OCI-LY1 (cell line): ENCODE results near the gene CCDC14.

Experiments used
- H2AFZ ChIP-seq: fragments of 200-600 bp; sonication (generic), shearing (Covaris generic); 2 replicates; pipeline ENCODE4 v1.6.0; 2014; ENCODE audit warnings: antibody characterized with exemption, mild to moderate bottlenecking, low read length
- H3F3A ChIP-seq: fragments of 200-600 bp; sonication (generic), shearing (Covaris generic); 2 replicates; pipeline ENCODE4 v1.6.0; 2014; ENCODE audit warnings: mild to moderate bottlenecking, antibody characterized with exemption, low read length, moderate library complexity; ENCODE audit not compliant: insufficient read depth
- H3K27ac ChIP-seq: fragments of 200-600 bp; sonication (generic); 2 replicates; pipeline ENCODE4 v1.5.1; 2014; ENCODE audit warnings: low read length, mixed run types, mild to moderate bottlenecking, low read depth; ENCODE audit not compliant: poor library complexity, severe bottlenecking
- H3K27me3 ChIP-seq: fragments of 200-600 bp; sonication (generic); 2 replicates; pipeline ENCODE4 v1.6.0; 2014; ENCODE audit warnings: antibody characterized with exemption, mild to moderate bottlenecking, low read length, moderate library complexity; ENCODE audit not compliant: insufficient read depth
- H3K36me3 ChIP-seq: fragments of 200-600 bp; sonication (generic); 2 replicates; pipeline ENCODE4 v1.6.1; 2014; ENCODE audit warnings: mild to moderate bottlenecking, antibody characterized with exemption, low read length, moderate library complexity, mixed read lengths; ENCODE audit not compliant: insufficient read depth
- H3K4me1 ChIP-seq: fragments of 200-600 bp; sonication (generic); 2 replicates; pipeline ENCODE4 v1.5.1; 2014; ENCODE audit warnings: mild to moderate bottlenecking, low read length, moderate library complexity; ENCODE audit not compliant: insufficient read depth, severe bottlenecking
- H3K4me2 ChIP-seq: fragments of 200-600 bp; sonication (generic), shearing (Covaris generic); 2 replicates; pipeline ENCODE4 v1.6.1; 2014; ENCODE audit warnings: low read length
- H3K4me3 ChIP-seq: fragments of 200-600 bp; sonication (generic); 2 replicates; pipeline ENCODE4 v1.5.1; 2014; ENCODE audit warnings: low read length, low read depth, mild to moderate bottlenecking, mixed read lengths; ENCODE audit not compliant: poor library complexity, severe bottlenecking
- H3K79me2 ChIP-seq: fragments of 200-600 bp; shearing (Covaris generic); 2 replicates; pipeline ENCODE4 v1.6.1; 2016; ENCODE audit warnings: mixed run types, low read length, mixed read lengths; ENCODE audit not compliant: insufficient read depth
- H3K9ac ChIP-seq: fragments of 200-600 bp; sonication (generic), shearing (Covaris generic); 2 replicates; pipeline ENCODE4 v1.6.1; 2014; ENCODE audit warnings: mild to moderate bottlenecking, low read length, mixed read lengths
- H3K9me2 ChIP-seq: fragments of 200-600 bp; sonication (generic), shearing (Covaris generic); 2 replicates; pipeline ENCODE4 v1.6.1; 2014; ENCODE audit warnings: low read depth, mild to moderate bottlenecking, low read length, mixed read lengths
- H3K9me3 ChIP-seq: fragments of 200-600 bp; shearing (Covaris generic); 2 replicates; pipeline ENCODE4 v1.6.1; 2014; ENCODE audit warnings: low read length, mixed read lengths
- H4K20me1 ChIP-seq: fragments of 200-600 bp; sonication (generic), shearing (Covaris generic); 2 replicates; pipeline ENCODE4 v1.6.0; 2016; ENCODE audit warnings: mild to moderate bottlenecking, low read length; ENCODE audit not compliant: insufficient read depth
- EZH2 ChIP-seq: fragments of 200-600 bp; sonication (generic), shearing (Covaris generic); IDR thresholded peaks from 2 replicates; pipeline ENCODE4 v1.8.0; 2017; ENCODE audit warnings: borderline replicate concordance, mixed run types, mild to moderate bottlenecking, antibody characterized with exemption, low read length, moderate library complexity, mixed read lengths
- TF ChIP-seq, protein P1 (sequence below): fragments of 200-600 bp; sonication (generic), shearing (Covaris generic); IDR thresholded peaks from 2 replicates; pipeline ENCODE4 v1.5.1; 2017; ENCODE audit warnings: mild to moderate bottlenecking, antibody characterized with exemption, low read length, moderate library complexity, mixed read lengths

The CCDC14 gene

DNA sequence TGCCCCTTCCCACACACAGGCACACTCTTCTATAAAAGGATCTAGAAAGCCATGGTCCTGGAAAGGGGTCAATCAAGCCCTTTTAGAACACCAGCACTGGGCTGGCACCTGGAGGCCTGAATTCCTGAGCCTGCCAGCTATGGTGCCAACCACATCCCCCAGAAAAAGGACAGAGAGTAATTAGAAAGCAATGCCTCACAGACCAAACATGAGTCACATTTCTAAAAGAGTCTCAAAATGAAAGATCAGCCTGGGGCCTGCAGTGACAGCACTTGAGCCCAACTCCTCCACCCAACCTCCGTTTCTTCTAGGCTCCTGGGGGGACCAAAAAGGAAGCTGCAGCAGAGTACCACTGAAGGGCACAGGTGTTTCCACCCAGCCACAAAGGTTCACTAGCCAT lies 91.0 kb downstream of the CCDC14 start:
- no peaks in the 10 kb centered on the region for H3K9me2 ChIP-seq
- no peaks in the 10 kb centered on the region for H3K27me3 ChIP-seq
- no peaks in the 10 kb centered on the region for H3K36me3 ChIP-seq
- no peaks in the 10 kb centered on the region for H3K9me3 ChIP-seq
- no peak overlapping the region for H3K27ac ChIP-seq
- H4K20me1 ChIP-seq: no peaks in the 10 kb centered on the region
- H3K9ac ChIP-seq: no peak overlapping the region
- H3K4me3 ChIP-seq: no peak overlapping the region
- no peak overlapping the region for H2AFZ ChIP-seq
- H3K79me2 ChIP-seq: no peaks in the 10 kb centered on the region
- H3K4me1 ChIP-seq: no peaks in the 10 kb centered on the region
- H3K4me2 ChIP-seq: no peak overlapping the region
- no peak for TF ChIP-seq EZH2
- TF ChIP-seq, protein P1, sequence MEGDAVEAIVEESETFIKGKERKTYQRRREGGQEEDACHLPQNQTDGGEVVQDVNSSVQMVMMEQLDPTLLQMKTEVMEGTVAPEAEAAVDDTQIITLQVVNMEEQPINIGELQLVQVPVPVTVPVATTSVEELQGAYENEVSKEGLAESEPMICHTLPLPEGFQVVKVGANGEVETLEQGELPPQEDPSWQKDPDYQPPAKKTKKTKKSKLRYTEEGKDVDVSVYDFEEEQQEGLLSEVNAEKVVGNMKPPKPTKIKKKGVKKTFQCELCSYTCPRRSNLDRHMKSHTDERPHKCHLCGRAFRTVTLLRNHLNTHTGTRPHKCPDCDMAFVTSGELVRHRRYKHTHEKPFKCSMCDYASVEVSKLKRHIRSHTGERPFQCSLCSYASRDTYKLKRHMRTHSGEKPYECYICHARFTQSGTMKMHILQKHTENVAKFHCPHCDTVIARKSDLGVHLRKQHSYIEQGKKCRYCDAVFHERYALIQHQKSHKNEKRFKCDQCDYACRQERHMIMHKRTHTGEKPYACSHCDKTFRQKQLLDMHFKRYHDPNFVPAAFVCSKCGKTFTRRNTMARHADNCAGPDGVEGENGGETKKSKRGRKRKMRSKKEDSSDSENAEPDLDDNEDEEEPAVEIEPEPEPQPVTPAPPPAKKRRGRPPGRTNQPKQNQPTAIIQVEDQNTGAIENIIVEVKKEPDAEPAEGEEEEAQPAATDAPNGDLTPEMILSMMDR: no peak
- H3F3A ChIP-seq: no peaks in the 10 kb centered on the region

GRCh38 chr3:123869165-123869564 lies 91.9 kb downstream of the CCDC14 start:
- Histone ChIP-seq H3F3A (no peaks in the 10 kb centered on the region), H3K79me2 (no peaks in the 10 kb centered on the region), H2AFZ (no peak overlapping the region), H3K9me3 (no peaks in the 10 kb centered on the region), H3K27me3 (no peaks in the 10 kb centered on the region), H4K20me1 (no peaks in the 10 kb centered on the region), H3K4me3 (no peak overlapping the region), H3K9me2 (no peaks in the 10 kb centered on the region), H3K4me1 (no peaks in the 10 kb centered on the region), H3K27ac (no peak overlapping the region), H3K4me2 (no peak overlapping the region), H3K9ac (no peak overlapping the region), H3K36me3 (no peaks in the 10 kb centered on the region)
- TF ChIP-seq, protein P1: no peak
- no peak for TF ChIP-seq EZH2

DNA sequence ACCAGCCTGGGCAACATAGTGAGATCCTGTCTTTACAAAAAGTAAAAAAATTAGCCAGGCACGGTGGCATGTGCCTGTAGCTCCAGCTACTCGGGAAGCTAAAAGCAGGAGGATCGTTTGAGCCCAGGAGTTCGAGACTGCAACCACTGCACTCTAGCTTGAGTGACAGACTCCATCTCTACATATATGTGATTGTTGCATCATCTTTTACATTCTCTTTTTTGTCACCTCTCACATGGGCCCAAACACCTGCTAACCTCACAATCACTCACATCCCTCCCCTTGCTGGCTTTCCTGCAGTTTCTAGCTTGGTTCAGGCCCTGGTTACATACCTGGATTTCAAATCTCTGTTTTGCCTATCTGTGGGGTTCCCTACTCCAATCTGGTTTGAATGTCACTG lies 96.3 kb downstream of the CCDC14 start:
- Histone ChIP-seq H3K36me3 (no peaks in the 10 kb centered on the region), H3K4me3 (no peak overlapping the region), H3K4me1 (no peaks in the 10 kb centered on the region), H3K27ac (no peak overlapping the region), H4K20me1 (no peaks in the 10 kb centered on the region), H3K9me3 (no peaks in the 10 kb centered on the region), H3K9ac (no peak overlapping the region), H3K9me2 (no peaks in the 10 kb centered on the region), H3K27me3 (no peaks in the 10 kb centered on the region), H3K4me2 (no peak overlapping the region), H3F3A (no peaks in the 10 kb centered on the region), H2AFZ (no peak overlapping the region), H3K79me2 (no peaks in the 10 kb centered on the region)
- TF ChIP-seq, protein P1: no peak
- TF ChIP-seq EZH2: no peak
